Natural killer cell (primary cell): ENCODE results near the gene AGAP2. TPM values are rescaled to one million over a fixed set of nuclear protein-coding genes. Genes with fewer than 3 reads are reported as not detected.

ENCODE experiments used
- ATAC-seq, 3 donors: fragments of 150-1000 bp in 2 of 3; fragments of 200-7000 bp in 1 of 3; cut with Tn5 transposase; 1 replicate in 1 of 3; 2 replicates in 2 of 3; pipeline ENCODE4 v1.10.0; 2021; ENCODE audit warnings: mild to moderate bottlenecking in 2 of 3, moderate library complexity in 2 of 3
- DNase-seq, 2 donors: peaks; one replicate each; pipeline versions ENCODE4 v3.0.0 to v3.0.0-alpha.2; 2013 to 2021; ENCODE audit warnings: mixed read lengths in 1 of 2
- H3K27ac ChIP-seq: one replicate; pipeline ENCODE4 v1.5.1; 2013; ENCODE audit warnings: mild to moderate bottlenecking, low read length
- H3K27me3 ChIP-seq: one replicate; pipeline ENCODE4 v1.6.1; 2013; ENCODE audit warnings: low read length; ENCODE audit not compliant: control insufficient read depth, insufficient read depth
- H3K36me3 ChIP-seq: one replicate; pipeline ENCODE4 v1.6.1; 2013; ENCODE audit warnings: low read length; ENCODE audit not compliant: control insufficient read depth, insufficient read depth
- H3K4me1 ChIP-seq: one replicate; pipeline ENCODE4 v1.6.1; 2013; ENCODE audit warnings: low read length; ENCODE audit not compliant: control insufficient read depth, insufficient read depth
- H3K4me3 ChIP-seq: one replicate; pipeline ENCODE4 v1.5.1; 2013; ENCODE audit warnings: low read length
- H3K9me3 ChIP-seq: one replicate; pipeline ENCODE4 v1.6.1; 2013; ENCODE audit warnings: low read length; ENCODE audit not compliant: control insufficient read depth, insufficient read depth
- H3K27ac Mint-ChIP-seq, 2 donors: one replicate each; pipeline ENCODE4 v1.8.0; 2022; ENCODE audit warnings: mild to moderate bottlenecking in 2 of 2, mixed read lengths in 2 of 2, moderate library complexity in 1 of 2
- H3K27me3 Mint-ChIP-seq, 2 donors: one replicate each; pipeline ENCODE4 v1.8.0; 2022; ENCODE audit warnings: low read depth in 2 of 2, mixed read lengths in 2 of 2
- H3K36me3 Mint-ChIP-seq: one replicate; pipeline ENCODE4 v1.8.0; 2022; ENCODE audit warnings: mixed read lengths
- H3K4me1 Mint-ChIP-seq, 2 donors: one replicate each; pipeline ENCODE4 v1.8.0; 2022; ENCODE audit warnings: mixed read lengths in 2 of 2
- H3K4me3 Mint-ChIP-seq: one replicate; pipeline ENCODE4 v1.8.0; 2022; ENCODE audit warnings: mild to moderate bottlenecking, moderate library complexity, mixed read lengths
- H3K9me3 Mint-ChIP-seq, 2 donors: one replicate each; pipeline ENCODE4 v1.8.0; 2022; ENCODE audit warnings: mixed read lengths in 2 of 2
- CTCF ChIP-seq: fragments of 200-600 bp; IDR thresholded peaks from one replicate; pipeline ENCODE4 v1.8.0; 2022; ENCODE audit warnings: antibody characterized with exemption
- WGBS: methylation state at CpG from one replicate; pipeline ENCODE4 v1.1.7; 2013; ENCODE audit warnings: missing lambda C conversion rate; ENCODE audit not compliant: insufficient coverage; 5-methylcytosine and 5-hydroxymethylcytosine counted together
- intact Hi-C: fragments of 100-400 bp; cut with micrococcal nuclease; formaldehyde crosslinking; loops from one replicate; pipeline ENCODE4 v1.14.2; 2022
- total RNA-seq, 4 donors: library from RNA; stranded (reverse); fragments of 120-200 nt in 1 of 4; gene quantifications; one replicate each; pipeline versions ENCODE4 v1.2.3 to v1.2.4, GENCODE V29; 2013 to 2022

The AGAP2 gene
- total RNA-seq, 3 donors from 2014 or later (not counting 1 experiment from before 2014, with no cell fraction given): 54.1 to 63.5 (median 54.8) TPM

GRCh38 chr12:57734591-57734990 lies 4.0 kb downstream of the AGAP2 start:
- no peaks in the 10 kb centered on the region for H3K9me3 ChIP-seq
- no peak for DNase-seq
- H3K4me3 Mint-ChIP-seq: no peak overlapping the region
- ATAC-seq: no peak
- H3K36me3 Mint-ChIP-seq: peaks cover 7% of the 10 kb centered on the region
- peaks cover 8% of the 10 kb centered on the region for H3K4me1 ChIP-seq
- WGBS: 94% methylated on average over 4 of the region's 4 CpGs
- H3K27ac Mint-ChIP-seq: peak overlapping the region; percentile 49 to 50
- no peak for TF ChIP-seq CTCF
- H3K36me3 ChIP-seq: peaks cover 75% of the 10 kb centered on the region
- intact Hi-C loops: no loop called here
- H3K27me3 Mint-ChIP-seq: no peaks in the 10 kb centered on the region
- no peak overlapping the region for H3K4me3 ChIP-seq
- no peaks in the 10 kb centered on the region for H3K9me3 Mint-ChIP-seq
- H3K27me3 ChIP-seq: no peaks in the 10 kb centered on the region
- H3K4me1 Mint-ChIP-seq: peaks cover 26 to 36% of the 10 kb centered on the region in 2 donors
- H3K27ac ChIP-seq: no peak overlapping the region

- Histone ChIP-seq H3K27me3 (no peaks in the 10 kb centered on the region), H3K4me1 (peaks cover 1% of the 10 kb centered on the region), H3K27ac (no peak overlapping the region), H3K4me3 (no peak overlapping the region), H3K9me3 (no peaks in the 10 kb centered on the region), H3K36me3 (peaks cover 74% of the 10 kb centered on the region)
- DNase-seq: no peak
- H3K27me3 Mint-ChIP-seq: no peaks in the 10 kb centered on the region
- no peak for TF ChIP-seq CTCF
- H3K36me3 Mint-ChIP-seq: peaks cover 7% of the 10 kb centered on the region
- H3K27ac Mint-ChIP-seq: peak overlapping the region in 1 of 2 donors; percentile 50
- intact Hi-C loops: no loop called here
- ATAC-seq: no peak
- H3K4me1 Mint-ChIP-seq: peaks cover 19 to 29% of the 10 kb centered on the region in 2 donors
- WGBS: 94% methylated on average over 6 of the region's 6 CpGs
- H3K4me3 Mint-ChIP-seq: no peak overlapping the region
- no peaks in the 10 kb centered on the region for H3K9me3 Mint-ChIP-seq
These were observed 4.6 kb downstream of the AGAP2 start for GRCh38 chr12:57733928-57734327.

- Histone ChIP-seq H3K36me3 (peaks cover 80% of the 10 kb centered on the region), H3K4me1 (no peaks in the 10 kb centered on the region), H3K4me3 (no peak overlapping the region), H3K27ac (no peak overlapping the region), H3K27me3 (no peaks in the 10 kb centered on the region), H3K9me3 (no peaks in the 10 kb centered on the region)
- intact Hi-C loops: no loop called here
- H3K4me1 Mint-ChIP-seq: peaks cover 18 to 29% of the 10 kb centered on the region in 2 donors
- H3K27me3 Mint-ChIP-seq: no peaks in the 10 kb centered on the region
- no peak for ATAC-seq
- H3K4me3 Mint-ChIP-seq: no peak overlapping the region
- peaks cover 7% of the 10 kb centered on the region for H3K36me3 Mint-ChIP-seq
- no peaks in the 10 kb centered on the region for H3K9me3 Mint-ChIP-seq
- DNase-seq: no peak
- TF ChIP-seq CTCF: no peak
- H3K27ac Mint-ChIP-seq: no peak overlapping the region
- 96% methylated on average over 11 of the region's 11 CpGs for WGBS
These were observed 5.6 kb downstream of the AGAP2 start for GRCh38 chr12:57732726-57733593.
